Subcutaneous abdominal adipose tissue (tissue), 5 donors: ENCODE results near the gene LSM6.

Experiments
- H3K27ac ChIP-seq: one replicate; pipeline ENCODE4 v1.7.0; 2013; ENCODE audit warnings: low read depth, mild to moderate bottlenecking, inconsistent platforms, low read length, moderate library complexity
- H3K27me3 ChIP-seq, 5 donors: one replicate each; pipeline ENCODE4 v1.7.0; 2013; ENCODE audit warnings: low read length in 5 of 5, inconsistent platforms in 1 of 5; ENCODE audit not compliant: control insufficient read depth in 5 of 5, insufficient read depth in 4 of 5
- H3K36me3 ChIP-seq, 5 donors: one replicate each; pipeline ENCODE4 v1.7.0; 2013; ENCODE audit warnings: low read length in 5 of 5; ENCODE audit not compliant: control insufficient read depth in 5 of 5, insufficient read depth in 5 of 5
- H3K4me1 ChIP-seq, 5 donors: one replicate each; pipeline ENCODE4 v1.7.0; 2013; ENCODE audit warnings: low read length in 5 of 5, mild to moderate bottlenecking in 3 of 5, moderate library complexity in 1 of 5; ENCODE audit not compliant: control insufficient read depth in 5 of 5, insufficient read depth in 5 of 5
- H3K4me3 ChIP-seq, 5 donors: one replicate each; pipeline ENCODE4 v1.7.0; 2013; ENCODE audit warnings: low read length in 5 of 5, low read depth in 1 of 5
- H3K9ac ChIP-seq, 5 donors: one replicate each; pipeline ENCODE4 v1.7.0; 2013; ENCODE audit warnings: low read length in 5 of 5, mild to moderate bottlenecking in 4 of 5, moderate library complexity in 3 of 5
- H3K9me3 ChIP-seq, 5 donors: one replicate each; pipeline ENCODE4 v1.7.0; 2013; ENCODE audit warnings: low read length in 5 of 5; ENCODE audit not compliant: control insufficient read depth in 5 of 5
- donor health status: healthy.
- donor health status: healthy.
- donor health status: healthy.
- donor health status: healthy.
- donor health status: healthy.

Gene LSM6

GRCh38 chr4:146238107-146238506 lies 62.6 kb downstream of the LSM6 start:
- Histone ChIP-seq H3K27ac (no peak overlapping the region), H3K9ac (no peak overlapping the region), H3K36me3 (no peaks in the 10 kb centered on the region), H3K27me3 (no peaks in the 10 kb centered on the region), H3K4me3 (no peak overlapping the region), H3K9me3 (no peaks in the 10 kb centered on the region), H3K4me1 (peaks cover 22 to 61% (median 49%) of the 10 kb centered on the region in 5 donors)
